NOMO-1 treated with DMSO at 0.1 percent for 48 hours (cell line): ENCODE results near the gene GCNA.
A peak's percentile ranks its signal among the peaks of the same experiment; 100 is the strongest.
"Not testable (repeated sequence)": the region's sequence is repeated elsewhere in the genome, so short reads cannot be mapped to it uniquely, and the experiment has no call there.

Source experiments
- DNase-seq: peaks from one replicate; lab custom pipeline; 2025; ENCODE audit not compliant: unreplicated experiment; lab: John Stamatoyannopoulos, UW

GCNA gene

GRCh38 chrX:71637848-71638247 lies 59.6 kb downstream of the GCNA start:
- no peak for DNase-seq

- no peak for DNase-seq
Measured at GRCh38 chrX:71638409-71638808, 60.2 kb downstream of the GCNA start.

- DNase-seq = no peak
Measured at GRCh38 chrX:71640002-71640401, 61.8 kb downstream of the GCNA start.

GRCh38 chrX:71644406-71644805 lies 66.2 kb downstream of the GCNA start:
- DNase-seq = not testable (repeated sequence)

DNA sequence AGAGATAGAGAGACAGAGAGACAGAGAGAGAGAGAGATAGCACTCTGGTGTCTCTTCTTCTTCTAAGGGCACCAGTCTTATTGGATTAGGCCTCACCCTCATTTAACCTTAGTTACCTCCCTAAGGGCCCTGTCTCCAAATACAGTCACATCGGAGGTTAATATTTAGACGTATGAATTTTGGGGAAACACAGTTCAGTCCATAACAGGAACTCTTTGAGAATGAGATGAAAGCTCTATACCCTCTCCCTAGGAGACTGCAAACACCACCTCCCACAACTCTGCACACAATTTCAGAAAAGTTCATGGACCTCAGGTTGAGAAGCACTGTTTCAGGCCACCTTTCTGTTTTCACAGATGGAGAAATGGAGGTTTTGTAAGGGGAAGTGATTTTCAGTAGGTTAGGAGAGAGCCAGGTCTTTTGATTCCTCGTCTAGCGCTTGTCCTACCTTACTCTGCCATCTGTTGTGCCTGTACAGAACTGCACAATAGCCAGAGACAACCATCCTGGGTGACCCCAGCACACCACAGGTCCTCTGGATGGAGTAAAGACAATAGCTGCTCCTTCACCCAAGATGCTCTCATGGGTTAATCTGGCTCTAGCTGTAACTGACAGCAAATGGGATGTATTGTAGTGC lies 72.2 kb downstream of the GCNA start:
- peak; percentile 17 for DNase-seq

- DNase-seq = peak; percentile 45
Measured at GRCh38 chrX:71652405-71652804, 74.2 kb downstream of the GCNA start.

DNA sequence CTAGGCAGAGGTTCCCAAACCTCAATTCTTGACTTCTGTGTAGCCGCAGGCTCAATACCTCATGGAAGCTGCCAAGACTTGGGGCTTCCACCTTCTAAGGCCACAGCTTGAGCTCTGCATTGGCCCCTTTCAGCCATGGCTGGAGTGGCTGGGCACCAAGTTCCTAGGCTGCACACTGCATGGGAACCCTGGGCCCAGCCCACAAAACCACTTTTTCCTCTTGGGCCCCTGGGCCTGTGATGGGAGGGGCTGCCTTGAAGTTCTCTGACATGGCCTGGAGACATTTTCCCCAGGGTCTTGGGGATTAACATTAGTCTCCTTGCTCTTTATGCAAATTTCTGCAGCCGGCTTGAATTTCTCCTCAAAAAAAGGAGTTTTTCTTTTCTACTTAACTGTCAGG lies 75.1 kb downstream of the GCNA start:
- no peak for DNase-seq

- no peak for DNase-seq
Measured at GRCh38 chrX:71657267-71657666, 79.0 kb downstream of the GCNA start.

- no peak for DNase-seq
Measured at GRCh38 chrX:71659342-71659741, 81.1 kb downstream of the GCNA start.

GRCh38 chrX:71659959-71660358 lies 81.7 kb downstream of the GCNA start:
- DNase-seq = no peak

DNA sequence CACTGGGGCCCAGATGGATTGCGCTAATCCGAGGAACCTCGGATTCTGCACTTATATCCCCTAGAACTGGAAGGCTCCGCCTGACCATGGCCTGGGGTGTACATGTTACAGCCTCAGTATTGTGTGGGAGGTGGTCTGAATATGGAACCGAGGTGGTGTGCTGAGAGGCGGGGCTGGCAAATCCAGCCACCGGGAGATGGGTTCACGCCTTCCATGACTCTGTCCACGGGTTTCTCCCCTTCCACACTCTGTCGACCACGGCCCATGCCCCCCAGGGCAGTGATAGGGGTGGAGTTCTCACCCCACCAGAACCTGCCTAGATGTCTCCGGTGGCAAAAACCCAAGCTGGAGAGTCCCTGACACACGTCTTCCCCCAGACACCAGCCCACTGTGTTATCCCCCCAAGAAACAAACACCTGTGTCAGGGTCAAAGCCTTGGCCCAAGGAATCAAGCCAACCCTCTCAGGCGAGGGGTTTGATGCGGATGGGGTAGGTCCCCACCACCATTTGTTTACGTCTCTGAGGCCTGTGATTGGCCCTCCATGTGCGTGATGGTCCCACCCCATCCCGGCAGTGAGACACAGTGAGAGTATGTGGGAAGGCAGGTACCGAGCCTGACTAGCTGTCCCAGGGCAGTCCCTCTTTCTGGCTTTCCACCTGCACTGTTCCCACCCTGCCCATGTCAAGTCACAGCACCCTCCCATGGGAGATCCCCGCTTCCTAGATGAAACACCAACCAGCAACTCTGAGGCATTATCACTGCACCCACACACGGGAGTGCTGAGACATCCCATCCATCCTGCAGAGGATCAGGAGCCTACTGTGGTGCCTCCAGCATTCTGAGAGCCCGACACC lies 82.6 kb downstream of the GCNA start:
- no peak for DNase-seq

DNA sequence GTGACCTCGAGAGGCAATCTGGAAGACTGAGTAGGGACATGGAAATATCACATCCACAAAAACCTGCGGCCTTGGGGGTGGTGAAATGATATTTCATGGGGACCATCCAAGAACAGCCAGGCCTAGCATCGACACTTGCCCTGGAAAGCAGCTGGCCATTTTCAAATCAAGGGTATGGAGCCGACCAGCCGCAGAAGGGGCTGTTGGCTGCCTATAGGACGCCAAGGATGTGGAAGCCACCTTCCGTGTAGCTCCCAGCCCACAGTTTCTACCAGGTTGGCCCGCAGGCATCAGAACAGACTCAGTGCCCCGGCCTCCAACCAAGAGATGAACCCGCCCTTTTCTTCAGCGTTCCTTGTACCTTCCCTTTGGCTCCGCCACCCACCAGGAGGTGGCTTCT lies 83.7 kb downstream of the GCNA start:
- no peak for DNase-seq

GRCh38 chrX:71662654-71663053 lies 84.4 kb downstream of the GCNA start:
- DNase-seq = not testable (repeated sequence)
